ENCODE measurements around the gene THBS1. TPM values are rescaled to one million over a fixed set of nuclear protein-coding genes. Genes with fewer than 3 reads are reported as not detected.

Gene THBS1
- polyA plus RNA-seq, result 22.2 and 30.5 TPM in 2 replicates

GRCh38 chr15:39580485-39581241 is at the start of gene THBS1:
Gene THBS1, plus strand, starts transcription at chr15:39581079. Its CDS starts 779 bp downstream, at chr15:39581858.

Other genes with a start within 250 kb of the THBS1 start
- 1.5 TPM in 1 of 2 replicates, not detected in the other for gene FSIP1, start 201.8 kb downstream of the THBS1 start, polyA plus RNA-seq